GM18909 (cell line): ENCODE measurements around the gene SYPL1.

Experiments used
- ATAC-seq: cut with Tn5 transposase; IDR thresholded peaks from one replicate; pipeline ENCODE4 v1.9.1; 2021; ENCODE audit warnings: mild to moderate bottlenecking; ENCODE audit not compliant: unreplicated experiment, poor library complexity

Gene SYPL1

GRCh38 chr7:106070201-106070551 lies 41.9 kb downstream of the SYPL1 start:
- ATAC-seq, result no peak

- no peak for ATAC-seq
Observed at GRCh38 chr7:106069471-106070200, 42.5 kb downstream of the SYPL1 start.

- no peak for ATAC-seq
Observed at GRCh38 chr7:106068986-106069385, 43.1 kb downstream of the SYPL1 start.

GRCh38 chr7:106068538-106068961 lies 43.6 kb downstream of the SYPL1 start:
- ATAC-seq, result no peak

GRCh38 chr7:106067678-106068077 lies 44.4 kb downstream of the SYPL1 start:
- ATAC-seq, result no peak

- ATAC-seq, result no peak
Observed at GRCh38 chr7:106065575-106066500, 46.3 kb downstream of the SYPL1 start.

- no peak for ATAC-seq
Observed at GRCh38 chr7:106064771-106065574, 47.1 kb downstream of the SYPL1 start.

GRCh38 chr7:106064316-106064715 lies 47.8 kb downstream of the SYPL1 start:
- ATAC-seq, result no peak

GRCh38 chr7:106063692-106064091 lies 48.4 kb downstream of the SYPL1 start:
- ATAC-seq, result no peak

- no peak for ATAC-seq
Observed at GRCh38 chr7:106063024-106063423, 49.1 kb downstream of the SYPL1 start.

GRCh38 chr7:106062521-106062931 lies 49.6 kb downstream of the SYPL1 start:
- no peak for ATAC-seq

- no peak for ATAC-seq
Observed at GRCh38 chr7:106062006-106062405, 50.1 kb downstream of the SYPL1 start.

GRCh38 chr7:106061301-106061979 lies 50.7 kb downstream of the SYPL1 start:
- peak; percentile 28 for ATAC-seq

- no peak for ATAC-seq
Observed at GRCh38 chr7:106060394-106060920, 51.7 kb downstream of the SYPL1 start.

- ATAC-seq, result no peak
Observed at GRCh38 chr7:106059556-106059955, 52.6 kb downstream of the SYPL1 start.

GRCh38 chr7:106058928-106059324 lies 53.2 kb downstream of the SYPL1 start:
- ATAC-seq, result no peak

GRCh38 chr7:106057962-106058927 lies 53.9 kb downstream of the SYPL1 start:
- peak; percentile 72 for ATAC-seq

- no peak for ATAC-seq
Observed at GRCh38 chr7:106057204-106057961, 54.7 kb downstream of the SYPL1 start.
